Ammon's horn (tissue), 1 donor: ENCODE results near the gene LSM10.

Source experiments
- DNase-seq: peaks from one replicate; pipeline ENCODE4 v3.0.0-alpha.2; 2016; ENCODE audit warnings: low spot score

Gene LSM10

GRCh38 chr1:36397378-36398230 is at the start of gene LSM10:
Gene LSM10 (minus strand): TSS chr1:36397908. CDS start chr1:36394129, 3,779 bp downstream.
- DNase-seq: peak; percentile 96

GRCh38 chr1:36447450-36447849 is 49.7 kb upstream of the LSM10 start:
- no peak for DNase-seq

GRCh38 chr1:36446746-36447145 is 49.0 kb upstream of the LSM10 start:
- no peak for DNase-seq

GRCh38 chr1:36446271-36446670 is 48.6 kb upstream of the LSM10 start:
- peak; percentile 32 for DNase-seq

- no peak for DNase-seq
Measured at GRCh38 chr1:36443297-36443696, 45.6 kb upstream of the LSM10 start.

GRCh38 chr1:36442337-36442736 is 44.6 kb upstream of the LSM10 start:
- no peak for DNase-seq

GRCh38 chr1:36440646-36441045 is 42.9 kb upstream of the LSM10 start:
- DNase-seq: no peak

- DNase-seq: no peak
Measured at GRCh38 chr1:36440044-36440443, 42.3 kb upstream of the LSM10 start.

GRCh38 chr1:36438715-36439114 is 41.0 kb upstream of the LSM10 start:
- DNase-seq: no peak

GRCh38 chr1:36436821-36437220 is 39.1 kb upstream of the LSM10 start:
- no peak for DNase-seq

- no peak for DNase-seq
Measured at GRCh38 chr1:36433102-36433501, 35.4 kb upstream of the LSM10 start.

GRCh38 chr1:36432616-36433015 is 34.9 kb upstream of the LSM10 start:
- no peak for DNase-seq

GRCh38 chr1:36425791-36426190 is 28.1 kb upstream of the LSM10 start:
- no peak for DNase-seq

- DNase-seq: no peak
Measured at GRCh38 chr1:36421649-36422048, 23.9 kb upstream of the LSM10 start.

- peak; percentile 92 for DNase-seq
Measured at GRCh38 chr1:36420836-36421317, 23.2 kb upstream of the LSM10 start.

- no peak for DNase-seq
Measured at GRCh38 chr1:36420409-36420808, 22.7 kb upstream of the LSM10 start.

GRCh38 chr1:36419569-36419968 is 21.9 kb upstream of the LSM10 start:
- no peak for DNase-seq

- DNase-seq: no peak
Measured at GRCh38 chr1:36419140-36419539, 21.4 kb upstream of the LSM10 start.

- DNase-seq: no peak
Measured at GRCh38 chr1:36417931-36418330, 20.2 kb upstream of the LSM10 start.

GRCh38 chr1:36415661-36416326 is 18.1 kb upstream of the LSM10 start:
- no peak for DNase-seq

GRCh38 chr1:36414384-36414783 is 16.7 kb upstream of the LSM10 start:
- DNase-seq: no peak

- DNase-seq: peak; percentile 40
Measured at GRCh38 chr1:36411674-36412648, 14.3 kb upstream of the LSM10 start.
